ENCODE measurements around the gene EXOC6B. TPM values are rescaled to one million over a fixed set of nuclear protein-coding genes. Genes with fewer than 3 reads are reported as not detected.

Gene EXOC6B
- total RNA-seq, 1 donor from 2014 or later, result 46.1 TPM

GRCh38 chr2:72235497-72236415 is 590.1 kb downstream of the EXOC6B start:
- Mint-ChIP-seq H3K36me3 (no peaks in the 10 kb centered on the region), H3K27ac (no peak overlapping the region), H3K27me3 (no peaks in the 10 kb centered on the region), H3K4me1 (ENCODE audit: unreplicated experiment) (peaks cover 6% of the 10 kb centered on the region), H3K4me3 (no peak overlapping the region), H3K9me3 (no peaks in the 10 kb centered on the region)
- no peak for TF ChIP-seq CTCF (conservative IDR thresholded peaks at IDR 0.05)
- DNase-seq (ENCODE audit: extremely low spot score, unreplicated experiment), result no peak

GRCh38 chr2:72233211-72233610 is 592.6 kb downstream of the EXOC6B start:
- no peaks in the 10 kb centered on the region for H3K9me3 Mint-ChIP-seq
- no peak overlapping the region for H3K27ac Mint-ChIP-seq
- H3K4me1 Mint-ChIP-seq (ENCODE audit: unreplicated experiment), result peaks cover 6% of the 10 kb centered on the region
- no peaks in the 10 kb centered on the region for H3K36me3 Mint-ChIP-seq
- H3K27me3 Mint-ChIP-seq, result no peaks in the 10 kb centered on the region
- no peak for DNase-seq (ENCODE audit: extremely low spot score, unreplicated experiment)
- no peak overlapping the region for H3K4me3 Mint-ChIP-seq
- no peak for TF ChIP-seq CTCF (conservative IDR thresholded peaks at IDR 0.05)

GRCh38 chr2:72222829-72223564 is 602.8 kb downstream of the EXOC6B start:
- Mint-ChIP-seq H3K4me1 (ENCODE audit: unreplicated experiment) (peaks cover 5% of the 10 kb centered on the region), H3K4me3 (no peak overlapping the region), H3K27ac (no peak overlapping the region), H3K27me3 (no peaks in the 10 kb centered on the region), H3K36me3 (peaks cover 4% of the 10 kb centered on the region), H3K9me3 (peaks cover 4% of the 10 kb centered on the region)
- DNase-seq (ENCODE audit: extremely low spot score, unreplicated experiment), result no peak
- TF ChIP-seq CTCF (conservative IDR thresholded peaks at IDR 0.05), result no peak

GRCh38 chr2:72220170-72220569 is 605.7 kb downstream of the EXOC6B start:
- no peaks in the 10 kb centered on the region for H3K36me3 Mint-ChIP-seq
- no peak for DNase-seq (ENCODE audit: extremely low spot score, unreplicated experiment)
- H3K27me3 Mint-ChIP-seq, result no peaks in the 10 kb centered on the region
- H3K4me3 Mint-ChIP-seq, result no peak overlapping the region
- H3K27ac Mint-ChIP-seq, result peak overlapping the region; percentile 41
- TF ChIP-seq CTCF (conservative IDR thresholded peaks at IDR 0.05), result peak; percentile 65
- H3K9me3 Mint-ChIP-seq, result peaks cover 5% of the 10 kb centered on the region
- peaks cover 8% of the 10 kb centered on the region for H3K4me1 Mint-ChIP-seq (ENCODE audit: unreplicated experiment)

GRCh38 chr2:72214429-72215143 is 611.2 kb downstream of the EXOC6B start:
- no peak for DNase-seq (ENCODE audit: extremely low spot score, unreplicated experiment)
- peaks cover 5% of the 10 kb centered on the region for H3K9me3 Mint-ChIP-seq
- peak overlapping the region; percentile 5 for H3K4me3 Mint-ChIP-seq
- peaks cover 5% of the 10 kb centered on the region for H3K36me3 Mint-ChIP-seq
- peaks cover 26% of the 10 kb centered on the region for H3K4me1 Mint-ChIP-seq (ENCODE audit: unreplicated experiment)
- H3K27ac Mint-ChIP-seq, result peak overlapping the region; percentile 89
- H3K27me3 Mint-ChIP-seq, result no peaks in the 10 kb centered on the region
- TF ChIP-seq CTCF (conservative IDR thresholded peaks at IDR 0.05), result no peak
